ENCODE results near the gene RABGAP1L. TPM values are rescaled to one million over a fixed set of nuclear protein-coding genes. Genes with fewer than 3 reads are reported as not detected.

RABGAP1L gene
- total and polyA plus RNA-seq, 2 of the 8 experiments (the other 6 are each of a cell fraction or from before 2014, with no cell fraction given), result 33.3 to 156 TPM

- TF ChIP-seq, protein P1, sequence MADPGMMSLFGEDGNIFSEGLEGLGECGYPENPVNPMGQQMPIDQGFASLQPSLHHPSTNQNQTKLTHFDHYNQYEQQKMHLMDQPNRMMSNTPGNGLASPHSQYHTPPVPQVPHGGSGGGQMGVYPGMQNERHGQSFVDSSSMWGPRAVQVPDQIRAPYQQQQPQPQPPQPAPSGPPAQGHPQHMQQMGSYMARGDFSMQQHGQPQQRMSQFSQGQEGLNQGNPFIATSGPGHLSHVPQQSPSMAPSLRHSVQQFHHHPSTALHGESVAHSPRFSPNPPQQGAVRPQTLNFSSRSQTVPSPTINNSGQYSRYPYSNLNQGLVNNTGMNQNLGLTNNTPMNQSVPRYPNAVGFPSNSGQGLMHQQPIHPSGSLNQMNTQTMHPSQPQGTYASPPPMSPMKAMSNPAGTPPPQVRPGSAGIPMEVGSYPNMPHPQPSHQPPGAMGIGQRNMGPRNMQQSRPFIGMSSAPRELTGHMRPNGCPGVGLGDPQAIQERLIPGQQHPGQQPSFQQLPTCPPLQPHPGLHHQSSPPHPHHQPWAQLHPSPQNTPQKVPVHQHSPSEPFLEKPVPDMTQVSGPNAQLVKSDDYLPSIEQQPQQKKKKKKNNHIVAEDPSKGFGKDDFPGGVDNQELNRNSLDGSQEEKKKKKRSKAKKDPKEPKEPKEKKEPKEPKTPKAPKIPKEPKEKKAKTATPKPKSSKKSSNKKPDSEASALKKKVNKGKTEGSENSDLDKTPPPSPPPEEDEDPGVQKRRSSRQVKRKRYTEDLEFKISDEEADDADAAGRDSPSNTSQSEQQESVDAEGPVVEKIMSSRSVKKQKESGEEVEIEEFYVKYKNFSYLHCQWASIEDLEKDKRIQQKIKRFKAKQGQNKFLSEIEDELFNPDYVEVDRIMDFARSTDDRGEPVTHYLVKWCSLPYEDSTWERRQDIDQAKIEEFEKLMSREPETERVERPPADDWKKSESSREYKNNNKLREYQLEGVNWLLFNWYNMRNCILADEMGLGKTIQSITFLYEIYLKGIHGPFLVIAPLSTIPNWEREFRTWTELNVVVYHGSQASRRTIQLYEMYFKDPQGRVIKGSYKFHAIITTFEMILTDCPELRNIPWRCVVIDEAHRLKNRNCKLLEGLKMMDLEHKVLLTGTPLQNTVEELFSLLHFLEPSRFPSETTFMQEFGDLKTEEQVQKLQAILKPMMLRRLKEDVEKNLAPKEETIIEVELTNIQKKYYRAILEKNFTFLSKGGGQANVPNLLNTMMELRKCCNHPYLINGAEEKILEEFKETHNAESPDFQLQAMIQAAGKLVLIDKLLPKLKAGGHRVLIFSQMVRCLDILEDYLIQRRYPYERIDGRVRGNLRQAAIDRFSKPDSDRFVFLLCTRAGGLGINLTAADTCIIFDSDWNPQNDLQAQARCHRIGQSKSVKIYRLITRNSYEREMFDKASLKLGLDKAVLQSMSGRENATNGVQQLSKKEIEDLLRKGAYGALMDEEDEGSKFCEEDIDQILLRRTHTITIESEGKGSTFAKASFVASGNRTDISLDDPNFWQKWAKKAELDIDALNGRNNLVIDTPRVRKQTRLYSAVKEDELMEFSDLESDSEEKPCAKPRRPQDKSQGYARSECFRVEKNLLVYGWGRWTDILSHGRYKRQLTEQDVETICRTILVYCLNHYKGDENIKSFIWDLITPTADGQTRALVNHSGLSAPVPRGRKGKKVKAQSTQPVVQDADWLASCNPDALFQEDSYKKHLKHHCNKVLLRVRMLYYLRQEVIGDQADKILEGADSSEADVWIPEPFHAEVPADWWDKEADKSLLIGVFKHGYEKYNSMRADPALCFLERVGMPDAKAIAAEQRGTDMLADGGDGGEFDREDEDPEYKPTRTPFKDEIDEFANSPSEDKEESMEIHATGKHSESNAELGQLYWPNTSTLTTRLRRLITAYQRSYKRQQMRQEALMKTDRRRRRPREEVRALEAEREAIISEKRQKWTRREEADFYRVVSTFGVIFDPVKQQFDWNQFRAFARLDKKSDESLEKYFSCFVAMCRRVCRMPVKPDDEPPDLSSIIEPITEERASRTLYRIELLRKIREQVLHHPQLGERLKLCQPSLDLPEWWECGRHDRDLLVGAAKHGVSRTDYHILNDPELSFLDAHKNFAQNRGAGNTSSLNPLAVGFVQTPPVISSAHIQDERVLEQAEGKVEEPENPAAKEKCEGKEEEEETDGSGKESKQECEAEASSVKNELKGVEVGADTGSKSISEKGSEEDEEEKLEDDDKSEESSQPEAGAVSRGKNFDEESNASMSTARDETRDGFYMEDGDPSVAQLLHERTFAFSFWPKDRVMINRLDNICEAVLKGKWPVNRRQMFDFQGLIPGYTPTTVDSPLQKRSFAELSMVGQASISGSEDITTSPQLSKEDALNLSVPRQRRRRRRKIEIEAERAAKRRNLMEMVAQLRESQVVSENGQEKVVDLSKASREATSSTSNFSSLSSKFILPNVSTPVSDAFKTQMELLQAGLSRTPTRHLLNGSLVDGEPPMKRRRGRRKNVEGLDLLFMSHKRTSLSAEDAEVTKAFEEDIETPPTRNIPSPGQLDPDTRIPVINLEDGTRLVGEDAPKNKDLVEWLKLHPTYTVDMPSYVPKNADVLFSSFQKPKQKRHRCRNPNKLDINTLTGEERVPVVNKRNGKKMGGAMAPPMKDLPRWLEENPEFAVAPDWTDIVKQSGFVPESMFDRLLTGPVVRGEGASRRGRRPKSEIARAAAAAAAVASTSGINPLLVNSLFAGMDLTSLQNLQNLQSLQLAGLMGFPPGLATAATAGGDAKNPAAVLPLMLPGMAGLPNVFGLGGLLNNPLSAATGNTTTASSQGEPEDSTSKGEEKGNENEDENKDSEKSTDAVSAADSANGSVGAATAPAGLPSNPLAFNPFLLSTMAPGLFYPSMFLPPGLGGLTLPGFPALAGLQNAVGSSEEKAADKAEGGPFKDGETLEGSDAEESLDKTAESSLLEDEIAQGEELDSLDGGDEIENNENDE (IDR thresholded peaks at IDR 0.05; ENCODE audit: insufficient replicate concordance, low read length), result no peak
Observed at GRCh38 chr1:174696026-174696821, 536.9 kb downstream of the RABGAP1L start (continued).

Measured in H1 (cell line).